Sigmoid colon (tissue), 4 donors: ENCODE results near the gene HS6ST2.

ENCODE experiments used
- EP300 ChIP-seq, 4 donors: sonication (generic); formaldehyde crosslinking; IDR thresholded peaks; one replicate each; pipeline ENCODE4 v1.6.1; 2017; ENCODE audit warnings: antibody characterized with exemption in 4 of 4
- POLR2AphosphoS5 ChIP-seq, 4 donors: sonication (generic); formaldehyde crosslinking; IDR thresholded peaks; one replicate each; pipeline ENCODE4 v1.6.1; 2017; ENCODE audit warnings: antibody characterized with exemption in 4 of 4
- TF ChIP-seq, protein P1 (sequence below), 4 experiments: fragments of 450-650 bp in 3 of 4; fragments of 200-600 bp in 1 of 4; IDR thresholded peaks; one replicate each; pipeline ENCODE4 v1.5.1; 2016 to 2019; ENCODE audit warnings: antibody characterized with exemption in 4 of 4, mild to moderate bottlenecking in 3 of 4, moderate library complexity in 2 of 4

DNA sequence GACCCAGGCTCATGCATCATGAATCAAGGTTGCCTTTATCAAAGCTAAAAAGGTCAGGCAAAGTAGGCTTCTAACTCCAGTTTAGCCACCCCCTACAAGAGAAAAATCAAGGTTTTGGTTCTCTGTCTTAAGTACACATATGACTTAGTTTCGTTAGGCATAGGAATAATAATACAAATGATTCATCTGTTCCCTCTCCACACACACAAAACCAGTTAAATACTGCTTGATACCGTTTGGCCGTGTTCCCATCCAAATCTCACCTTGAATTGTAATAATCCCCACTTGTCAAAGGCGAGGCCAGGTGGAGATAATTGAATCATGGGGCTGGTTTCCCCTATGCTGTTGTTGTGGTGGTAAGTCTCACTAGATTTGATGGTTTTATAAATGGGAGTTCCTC is 226.2 kb downstream of the HS6ST2 start:
- TF ChIP-seq, protein P1, sequence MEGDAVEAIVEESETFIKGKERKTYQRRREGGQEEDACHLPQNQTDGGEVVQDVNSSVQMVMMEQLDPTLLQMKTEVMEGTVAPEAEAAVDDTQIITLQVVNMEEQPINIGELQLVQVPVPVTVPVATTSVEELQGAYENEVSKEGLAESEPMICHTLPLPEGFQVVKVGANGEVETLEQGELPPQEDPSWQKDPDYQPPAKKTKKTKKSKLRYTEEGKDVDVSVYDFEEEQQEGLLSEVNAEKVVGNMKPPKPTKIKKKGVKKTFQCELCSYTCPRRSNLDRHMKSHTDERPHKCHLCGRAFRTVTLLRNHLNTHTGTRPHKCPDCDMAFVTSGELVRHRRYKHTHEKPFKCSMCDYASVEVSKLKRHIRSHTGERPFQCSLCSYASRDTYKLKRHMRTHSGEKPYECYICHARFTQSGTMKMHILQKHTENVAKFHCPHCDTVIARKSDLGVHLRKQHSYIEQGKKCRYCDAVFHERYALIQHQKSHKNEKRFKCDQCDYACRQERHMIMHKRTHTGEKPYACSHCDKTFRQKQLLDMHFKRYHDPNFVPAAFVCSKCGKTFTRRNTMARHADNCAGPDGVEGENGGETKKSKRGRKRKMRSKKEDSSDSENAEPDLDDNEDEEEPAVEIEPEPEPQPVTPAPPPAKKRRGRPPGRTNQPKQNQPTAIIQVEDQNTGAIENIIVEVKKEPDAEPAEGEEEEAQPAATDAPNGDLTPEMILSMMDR (IDR thresholded peaks at IDR 0.05), result no peak
- TF ChIP-seq EP300 (IDR thresholded peaks at IDR 0.05) (no peak), POLR2AphosphoS5 (IDR thresholded peaks at IDR 0.05) (no peak)
